ENCODE data around the gene SIDT2.

Gene SIDT2

DNA sequence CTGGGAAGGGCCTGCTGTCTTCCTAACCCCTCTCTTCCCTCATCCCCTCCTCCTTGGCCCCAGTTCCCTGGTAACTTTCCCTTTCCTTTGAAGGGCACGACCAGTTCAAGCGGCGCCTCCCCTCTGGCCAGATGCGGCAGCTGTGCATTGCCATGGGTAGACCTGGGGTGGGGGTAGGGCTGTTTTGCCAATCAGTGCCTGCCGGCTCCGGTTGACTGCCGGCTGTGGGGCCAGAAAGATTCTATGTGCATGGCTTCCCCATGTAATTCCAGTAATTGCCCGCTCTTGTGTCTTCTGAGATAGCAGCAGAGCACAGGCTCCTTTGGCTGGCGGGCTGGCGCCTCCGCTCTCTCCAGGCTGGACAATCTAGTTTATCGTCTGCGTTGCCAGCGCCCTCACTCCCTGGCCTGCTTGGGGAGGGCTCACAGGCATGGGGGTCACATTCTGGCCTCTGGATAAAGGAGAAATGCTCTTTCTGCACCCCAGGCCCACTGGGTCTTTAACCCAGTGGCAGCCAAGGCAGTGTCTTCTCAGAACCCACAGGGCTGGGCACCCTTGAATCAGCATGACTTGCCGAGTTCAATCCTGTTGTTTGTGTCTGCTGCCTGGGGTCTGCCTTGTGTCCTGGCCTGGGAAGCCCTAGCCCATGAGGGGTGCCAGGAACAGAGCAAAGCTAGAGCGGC, 9.4 kb downstream of the SIDT2 start:
- in situ Hi-C loops (cut with HindIII; ENCODE audit: low sequenced_read_pairs) = no loop called here

DNA sequence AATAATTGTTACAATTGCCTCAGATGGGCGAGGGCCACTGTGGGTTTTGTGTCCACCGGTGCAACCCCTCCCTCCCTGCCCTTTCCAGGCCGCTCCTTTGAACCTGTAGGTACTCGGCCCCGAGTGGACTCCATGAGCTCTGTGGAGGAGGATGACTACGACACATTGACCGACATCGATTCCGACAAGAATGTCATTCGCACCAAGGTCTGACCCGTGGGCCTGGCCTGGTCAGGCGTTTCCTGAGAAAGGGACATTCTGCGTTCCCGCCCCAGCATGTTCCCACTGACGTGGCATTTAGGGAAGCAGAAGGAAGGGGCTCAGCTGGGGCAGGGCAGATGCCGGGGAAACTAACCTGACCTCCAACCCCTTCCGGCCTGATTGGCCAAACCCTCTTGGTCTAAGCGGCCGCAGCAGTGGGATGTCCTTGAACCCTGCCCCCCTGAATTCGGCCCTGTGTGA, 10.1 kb downstream of the SIDT2 start:
- in situ Hi-C loops (cut with HindIII; ENCODE audit: low sequenced_read_pairs) = no loop called here

DNA sequence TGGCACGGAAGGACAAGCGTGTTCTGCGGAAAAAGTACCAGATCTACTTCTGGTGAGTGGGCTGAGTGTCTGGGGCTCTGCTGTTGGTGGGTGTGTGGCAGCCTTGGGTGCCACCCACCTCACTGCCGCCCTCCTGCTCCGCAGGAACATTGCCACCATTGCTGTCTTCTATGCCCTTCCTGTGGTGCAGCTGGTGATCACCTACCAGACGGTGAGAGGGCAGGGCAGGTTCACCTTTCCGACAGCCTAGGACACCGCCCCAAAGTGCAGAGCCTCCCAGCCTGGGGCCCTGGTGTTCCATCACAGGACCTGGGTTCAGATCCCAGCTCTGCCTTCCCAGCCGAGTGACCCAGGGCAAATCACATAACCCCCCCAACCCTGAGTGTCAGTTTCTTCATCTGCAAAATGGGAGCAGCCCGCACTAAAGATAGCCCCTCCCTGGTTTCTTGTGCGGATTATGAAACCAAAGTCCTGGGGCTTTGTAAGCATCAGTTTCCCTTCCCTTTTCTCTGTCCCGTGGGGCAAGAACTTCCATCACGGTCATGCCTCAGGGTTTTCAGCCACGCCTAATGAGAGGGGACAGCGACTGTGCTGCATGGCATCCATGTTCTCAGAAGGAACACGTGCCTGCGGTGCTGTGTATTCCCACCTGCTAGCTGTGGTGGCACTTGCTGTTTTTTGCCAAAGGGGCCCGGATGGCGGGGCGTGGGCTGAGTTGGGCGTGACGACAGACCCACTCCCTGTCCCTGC, 10.8 kb downstream of the SIDT2 start:
- in situ Hi-C loops (cut with HindIII; ENCODE audit: low sequenced_read_pairs) = no loop called here

DNA sequence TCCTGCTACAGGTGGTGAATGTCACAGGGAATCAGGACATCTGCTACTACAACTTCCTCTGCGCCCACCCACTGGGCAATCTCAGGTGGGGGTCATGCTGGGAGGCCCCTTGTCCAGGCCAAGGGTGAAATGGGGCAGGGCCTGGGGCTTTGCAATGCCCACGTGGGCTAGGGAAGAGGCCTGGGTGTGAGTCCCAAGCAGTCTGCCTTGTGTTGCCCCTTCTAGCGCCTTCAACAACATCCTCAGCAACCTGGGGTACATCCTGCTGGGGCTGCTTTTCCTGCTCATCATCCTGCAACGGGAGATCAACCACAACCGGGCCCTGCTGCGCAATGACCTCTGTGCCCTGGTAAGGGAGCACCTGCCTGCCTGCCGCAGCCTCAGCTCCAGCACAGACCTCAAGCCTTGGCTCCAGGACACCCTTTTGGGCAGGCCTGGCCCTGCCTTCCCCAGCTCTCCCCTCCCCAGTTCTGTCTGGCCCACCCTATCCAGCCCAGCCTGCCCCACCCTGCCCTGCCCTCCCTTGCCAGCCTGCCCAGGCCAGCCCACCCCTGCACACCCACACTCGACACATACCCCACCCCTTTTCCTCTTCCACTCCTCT, 11.5 kb downstream of the SIDT2 start:
- in situ Hi-C loops (cut with HindIII; ENCODE audit: low sequenced_read_pairs) = no loop called here

DNA sequence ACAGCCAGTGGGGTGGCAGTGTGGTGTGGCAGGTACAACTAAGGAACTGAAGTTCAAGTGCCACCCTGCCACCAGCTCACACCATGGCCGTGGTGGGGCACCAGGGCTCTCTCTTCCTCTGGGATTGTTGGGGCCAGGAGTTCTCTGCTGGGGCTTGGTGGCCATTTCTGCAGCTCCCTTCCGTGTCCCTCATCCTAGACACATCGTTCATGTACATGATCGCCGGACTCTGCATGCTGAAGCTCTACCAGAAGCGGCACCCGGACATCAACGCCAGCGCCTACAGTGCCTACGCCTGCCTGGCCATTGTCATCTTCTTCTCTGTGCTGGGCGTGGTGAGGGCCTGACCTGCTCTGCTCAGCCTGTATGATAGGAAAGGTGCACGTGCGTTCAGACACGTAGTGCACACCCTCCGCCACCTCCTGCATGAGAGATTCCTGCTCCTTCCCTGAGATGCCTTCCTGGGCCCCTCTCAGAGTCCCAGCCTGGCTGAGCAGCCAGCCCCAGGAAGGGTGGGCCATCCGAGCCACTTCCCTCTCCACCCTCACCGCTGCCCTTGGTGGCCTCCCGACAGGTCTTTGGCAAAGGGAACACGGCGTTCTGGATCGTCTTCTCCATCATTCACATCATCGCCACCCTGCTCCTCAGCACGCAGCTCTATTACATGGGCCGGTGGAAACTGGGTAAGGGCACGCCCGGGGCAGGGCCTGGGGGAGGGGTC, 13.3 kb downstream of the SIDT2 start:
- in situ Hi-C loops (cut with HindIII; ENCODE audit: low sequenced_read_pairs) = no loop called here

DNA sequence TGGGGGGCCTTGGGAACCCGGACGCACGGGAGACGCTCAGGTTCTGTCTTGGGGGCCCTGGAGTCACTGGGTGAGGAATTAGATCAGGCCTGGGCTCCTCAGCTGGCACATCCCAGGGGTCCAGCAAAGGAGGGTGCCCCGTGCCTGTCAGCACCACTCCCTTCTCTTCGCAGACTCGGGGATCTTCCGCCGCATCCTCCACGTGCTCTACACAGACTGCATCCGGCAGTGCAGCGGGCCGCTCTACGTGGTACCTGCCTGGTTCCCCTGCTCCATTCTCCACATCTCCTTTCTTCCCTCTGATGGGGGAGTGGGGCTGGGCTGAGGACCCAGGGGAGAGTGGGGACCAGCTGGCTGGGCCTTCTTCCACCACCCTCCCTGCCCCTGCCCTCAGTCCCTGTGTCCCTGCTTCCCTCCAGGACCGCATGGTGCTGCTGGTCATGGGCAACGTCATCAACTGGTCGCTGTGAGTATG, 13.9 kb downstream of the SIDT2 start:
- in situ Hi-C loops (cut with HindIII; ENCODE audit: low sequenced_read_pairs) = no loop called here

DNA sequence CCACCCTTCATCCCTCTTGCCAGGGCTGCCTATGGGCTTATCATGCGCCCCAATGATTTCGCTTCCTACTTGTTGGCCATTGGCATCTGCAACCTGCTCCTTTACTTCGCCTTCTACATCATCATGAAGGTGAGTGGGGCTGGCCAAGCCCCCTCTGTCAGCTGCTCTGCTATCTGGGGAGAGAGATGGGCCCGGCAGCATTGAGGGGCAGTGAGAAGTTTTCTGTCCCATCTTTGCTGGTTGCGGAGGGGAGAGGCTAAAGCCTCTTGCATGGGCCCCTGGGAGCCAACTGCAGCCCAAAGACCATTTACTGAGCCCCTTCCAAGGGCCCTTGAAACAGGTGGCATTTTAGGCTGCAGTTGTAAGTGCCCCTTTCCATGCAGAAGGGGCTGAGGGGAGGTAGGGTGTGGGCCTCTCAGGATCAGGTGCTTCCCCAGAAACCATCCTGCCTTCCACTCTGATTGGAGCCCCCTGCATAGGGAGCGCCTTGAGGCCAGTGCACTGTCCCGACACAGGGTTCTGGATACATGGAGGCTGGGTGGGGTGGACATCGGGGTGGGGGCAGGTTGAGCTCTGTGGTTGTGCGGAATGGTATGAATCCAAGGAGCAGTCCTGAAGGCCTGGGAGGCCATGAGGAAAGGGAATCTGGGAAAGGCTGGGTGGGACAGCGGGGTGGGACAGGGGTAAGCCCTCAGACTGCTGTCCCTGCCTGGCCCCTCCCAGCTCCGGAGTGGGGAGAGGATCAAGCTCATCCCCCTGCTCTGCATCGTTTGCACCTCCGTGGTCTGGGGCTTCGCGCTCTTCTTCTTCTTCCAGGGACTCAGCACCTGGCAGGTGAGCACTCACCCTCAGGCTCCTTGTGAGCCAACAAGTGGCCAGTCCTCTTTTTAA, 14.8 kb downstream of the SIDT2 start:
- in situ Hi-C loops (cut with HindIII; ENCODE audit: low sequenced_read_pairs) = no loop called here

DNA sequence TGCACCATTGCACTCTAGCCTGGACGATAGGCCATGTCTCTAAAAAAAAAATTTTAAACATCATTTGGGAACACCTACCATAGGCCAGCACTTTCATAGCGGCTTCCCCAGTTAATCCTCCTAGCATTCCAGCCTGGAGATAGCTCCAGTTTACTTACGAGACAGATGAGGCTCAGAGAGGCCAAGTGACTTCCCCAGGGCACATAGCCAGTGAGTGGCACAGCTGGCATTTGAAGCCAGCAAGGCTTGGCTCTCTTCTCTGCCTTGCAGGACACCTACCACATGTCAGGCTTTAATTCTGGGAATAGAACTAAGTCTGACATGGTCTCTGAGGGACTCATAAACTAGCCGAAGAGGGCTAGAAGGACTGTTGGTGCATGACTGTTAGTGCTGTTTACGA, 15.7 kb downstream of the SIDT2 start:
- in situ Hi-C loops (cut with HindIII; ENCODE audit: low sequenced_read_pairs) = no loop called here

DNA sequence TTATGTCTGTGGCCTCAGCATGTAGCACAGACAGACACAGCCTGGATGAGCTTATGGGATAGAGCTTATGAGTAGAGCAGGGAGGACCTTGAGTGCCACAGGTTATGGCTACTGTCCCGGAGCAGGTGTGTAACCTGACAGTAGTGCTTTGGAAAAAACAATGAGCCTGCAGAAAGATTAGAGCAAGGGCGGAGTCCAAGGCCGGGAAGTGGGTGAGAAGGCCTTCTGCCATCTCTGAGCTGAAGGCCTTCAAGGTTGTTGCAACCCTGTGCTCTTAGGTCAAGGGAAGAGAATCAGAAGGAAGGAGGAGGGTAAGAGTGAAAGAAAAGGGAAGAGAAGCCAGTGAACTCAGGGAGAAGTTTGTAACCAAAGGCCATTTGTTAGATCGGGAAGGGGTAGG, 16.7 kb downstream of the SIDT2 start:
- in situ Hi-C loops (cut with HindIII; ENCODE audit: low sequenced_read_pairs) = no loop called here

DNA sequence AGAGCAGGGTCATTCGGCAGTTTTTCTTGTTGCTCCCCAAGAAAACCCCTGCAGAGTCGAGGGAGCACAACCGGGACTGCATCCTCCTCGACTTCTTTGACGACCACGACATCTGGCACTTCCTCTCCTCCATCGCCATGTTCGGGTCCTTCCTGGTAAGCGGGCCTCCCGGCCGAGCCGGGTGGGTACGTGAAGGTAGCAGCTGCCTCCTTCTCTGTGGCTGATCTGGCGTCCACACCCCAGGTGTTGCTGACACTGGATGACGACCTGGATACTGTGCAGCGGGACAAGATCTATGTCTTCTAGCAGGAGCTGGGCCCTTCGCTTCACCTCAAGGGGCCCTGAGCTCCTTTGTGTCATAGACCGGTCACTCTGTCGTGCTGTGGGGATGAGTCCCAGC, 17.2 kb downstream of the SIDT2 start:
- in situ Hi-C loops (cut with HindIII; ENCODE audit: low sequenced_read_pairs) = no loop called here

DNA sequence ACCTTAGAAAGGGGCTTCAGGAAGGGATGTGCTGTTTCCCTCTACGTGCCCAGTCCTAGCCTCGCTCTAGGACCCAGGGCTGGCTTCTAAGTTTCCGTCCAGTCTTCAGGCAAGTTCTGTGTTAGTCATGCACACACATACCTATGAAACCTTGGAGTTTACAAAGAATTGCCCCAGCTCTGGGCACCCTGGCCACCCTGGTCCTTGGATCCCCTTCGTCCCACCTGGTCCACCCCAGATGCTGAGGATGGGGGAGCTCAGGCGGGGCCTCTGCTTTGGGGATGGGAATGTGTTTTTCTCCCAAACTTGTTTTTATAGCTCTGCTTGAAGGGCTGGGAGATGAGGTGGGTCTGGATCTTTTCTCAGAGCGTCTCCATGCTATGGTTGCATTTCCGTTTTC, 18.5 kb downstream of the SIDT2 start:
- in situ Hi-C loops (cut with HindIII; ENCODE audit: low sequenced_read_pairs) = no loop called here

DNA sequence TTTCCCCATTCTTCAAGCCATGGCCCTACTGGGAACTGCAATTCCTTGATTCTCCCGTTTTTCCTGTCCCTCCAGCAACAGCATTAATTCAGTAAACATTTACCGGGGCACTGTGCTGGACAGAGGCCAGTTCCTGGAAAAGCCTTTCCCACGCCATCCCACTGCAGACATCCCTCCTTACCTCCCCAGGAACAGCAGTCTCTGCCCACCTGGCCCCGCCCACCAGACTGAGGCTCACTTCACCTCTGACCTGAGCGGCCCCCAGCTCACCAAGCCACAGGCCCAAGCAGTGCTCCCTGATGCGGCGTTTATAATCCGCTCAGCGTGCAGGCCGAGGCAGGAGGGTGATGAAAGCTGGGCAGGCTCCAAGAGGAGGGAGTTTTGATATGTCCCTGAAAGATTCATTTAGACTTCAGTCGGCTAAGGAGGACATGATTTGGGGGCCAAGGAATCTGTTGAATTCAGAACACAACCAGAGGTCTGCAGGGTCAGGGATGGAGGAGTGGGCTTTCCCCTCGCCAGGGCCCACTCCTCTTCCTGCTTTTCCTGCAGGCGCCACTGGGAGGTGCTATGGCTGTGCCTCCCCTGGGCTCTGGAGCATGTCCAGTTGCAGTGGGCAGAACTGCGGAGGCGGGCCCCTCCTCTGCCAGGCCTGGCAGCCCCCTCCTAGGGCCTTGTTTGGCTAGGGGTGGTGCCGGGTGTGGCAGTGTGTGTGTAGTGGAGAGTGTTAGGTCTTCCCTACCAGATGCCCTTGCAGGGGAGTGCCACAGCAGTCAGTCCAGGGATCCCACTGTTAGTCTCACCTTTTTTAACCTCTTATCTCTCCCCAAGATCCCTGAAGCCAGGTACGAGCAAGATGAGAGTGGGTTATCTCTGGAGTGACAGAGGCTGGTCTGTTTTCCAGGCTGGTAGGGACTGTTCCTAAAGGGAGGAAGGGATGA, 19.2 kb downstream of the SIDT2 start:
- in situ Hi-C loops (cut with HindIII; ENCODE audit: low sequenced_read_pairs) = no loop called here

DNA sequence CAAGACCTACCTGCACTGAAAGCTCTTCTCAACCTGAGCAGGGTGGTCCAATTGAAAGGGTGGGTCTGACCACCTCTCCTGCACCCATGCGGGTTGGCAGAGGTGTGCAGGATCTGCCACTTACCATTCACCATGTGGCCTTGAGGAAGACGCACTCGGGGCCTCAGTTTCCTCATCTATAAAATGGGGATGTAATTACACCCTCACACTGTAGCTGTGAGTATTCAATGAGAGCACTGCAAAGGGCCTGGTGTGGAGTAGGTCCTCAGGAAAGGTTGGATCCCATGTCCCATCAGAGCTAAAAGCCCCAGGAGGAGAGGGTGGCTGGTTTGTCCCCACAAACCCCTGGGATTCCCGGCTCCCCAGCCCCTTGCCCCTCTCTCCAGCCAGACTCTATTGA, 20.1 kb downstream of the SIDT2 start:
- in situ Hi-C loops (cut with HindIII; ENCODE audit: low sequenced_read_pairs) = no loop called here

DNA sequence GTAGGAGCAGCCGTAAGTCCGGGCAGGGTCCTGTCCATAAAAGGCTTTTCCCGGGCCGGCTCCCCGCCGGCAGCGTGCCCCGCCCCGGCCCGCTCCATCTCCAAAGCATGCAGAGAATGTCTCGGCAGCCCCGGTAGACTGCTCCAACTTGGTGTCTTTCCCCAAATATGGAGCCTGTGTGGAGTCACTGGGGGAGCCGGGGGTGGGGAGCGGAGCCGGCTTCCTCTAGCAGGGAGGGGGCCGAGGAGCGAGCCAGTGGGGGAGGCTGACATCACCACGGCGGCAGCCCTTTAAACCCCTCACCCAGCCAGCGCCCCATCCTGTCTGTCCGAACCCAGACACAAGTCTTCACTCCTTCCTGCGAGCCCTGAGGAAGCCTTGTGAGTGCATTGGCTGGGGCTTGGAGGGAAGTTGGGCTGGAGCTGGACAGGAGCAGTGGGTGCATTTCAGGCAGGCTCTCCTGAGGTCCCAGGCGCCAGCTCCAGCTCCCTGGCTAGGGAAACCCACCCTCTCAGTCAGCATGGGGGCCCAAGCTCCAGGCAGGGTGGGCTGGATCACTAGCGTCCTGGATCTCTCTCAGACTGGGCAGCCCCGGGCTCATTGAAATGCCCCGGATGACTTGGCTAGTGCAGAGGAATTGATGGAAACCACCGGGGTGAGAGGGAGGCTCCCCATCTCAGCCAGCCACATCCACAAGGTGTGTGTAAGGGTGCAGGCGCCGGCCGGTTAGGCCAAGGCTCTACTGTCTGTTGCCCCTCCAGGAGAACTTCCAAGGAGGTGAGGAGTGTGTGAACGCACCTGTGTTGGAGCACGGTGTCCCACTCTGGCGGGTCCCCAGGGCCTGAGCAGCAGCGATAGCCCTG, 20.7 kb downstream of the SIDT2 start, which contains the start of gene TAGLN:
Gene TAGLN, plus strand, starts transcription at position 318 of the 863 bp plus-strand sequence. CDS start 3,644 bp downstream, outside the sequence.
- in situ Hi-C loops (cut with HindIII; ENCODE audit: low sequenced_read_pairs) = no loop called here

DNA sequence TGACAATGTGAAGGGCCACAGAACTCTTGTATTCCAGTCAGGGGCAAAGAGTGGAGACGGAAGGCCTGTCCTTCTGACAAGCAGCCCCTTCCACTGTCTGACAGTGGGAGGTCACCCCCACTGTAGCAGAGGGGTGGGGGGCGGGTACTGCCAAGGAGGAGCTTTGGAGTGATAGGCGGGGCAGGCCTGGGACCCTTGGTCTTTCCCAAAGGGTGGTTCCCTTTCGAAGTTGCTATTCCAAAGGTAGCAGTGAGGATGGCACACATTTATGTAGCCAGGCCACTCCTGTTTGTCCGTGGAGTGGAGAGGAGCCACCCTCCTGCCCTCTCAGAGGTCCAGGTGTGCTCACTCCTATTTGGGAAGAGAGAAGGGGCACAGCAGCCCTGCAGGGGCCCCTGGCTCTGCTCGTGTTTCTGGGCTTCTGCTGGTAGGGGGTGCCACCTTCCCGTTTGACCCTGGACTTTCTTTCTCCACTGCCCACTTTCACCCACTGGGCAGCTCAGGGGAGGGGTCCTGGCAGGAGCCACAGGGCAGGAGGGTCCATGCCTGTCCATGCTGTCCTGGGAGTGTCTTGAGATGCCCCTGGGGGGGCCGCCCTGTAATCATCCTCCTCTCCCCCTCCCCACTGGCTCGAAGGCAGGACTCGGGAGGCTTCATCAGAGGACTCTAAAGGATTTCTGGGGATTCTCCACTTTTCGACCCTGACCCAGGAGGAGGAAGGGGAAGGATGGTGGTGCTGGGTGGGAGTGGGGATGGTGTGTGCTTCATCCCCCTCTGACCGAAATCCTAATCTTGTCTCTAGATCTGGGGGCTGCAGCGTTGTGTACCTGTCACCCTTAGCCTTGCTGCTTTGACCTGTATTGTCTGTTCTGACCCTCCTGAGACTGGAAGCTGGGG, 21.6 kb downstream of the SIDT2 start:
- in situ Hi-C loops (cut with HindIII; ENCODE audit: low sequenced_read_pairs) = no loop called here

DNA sequence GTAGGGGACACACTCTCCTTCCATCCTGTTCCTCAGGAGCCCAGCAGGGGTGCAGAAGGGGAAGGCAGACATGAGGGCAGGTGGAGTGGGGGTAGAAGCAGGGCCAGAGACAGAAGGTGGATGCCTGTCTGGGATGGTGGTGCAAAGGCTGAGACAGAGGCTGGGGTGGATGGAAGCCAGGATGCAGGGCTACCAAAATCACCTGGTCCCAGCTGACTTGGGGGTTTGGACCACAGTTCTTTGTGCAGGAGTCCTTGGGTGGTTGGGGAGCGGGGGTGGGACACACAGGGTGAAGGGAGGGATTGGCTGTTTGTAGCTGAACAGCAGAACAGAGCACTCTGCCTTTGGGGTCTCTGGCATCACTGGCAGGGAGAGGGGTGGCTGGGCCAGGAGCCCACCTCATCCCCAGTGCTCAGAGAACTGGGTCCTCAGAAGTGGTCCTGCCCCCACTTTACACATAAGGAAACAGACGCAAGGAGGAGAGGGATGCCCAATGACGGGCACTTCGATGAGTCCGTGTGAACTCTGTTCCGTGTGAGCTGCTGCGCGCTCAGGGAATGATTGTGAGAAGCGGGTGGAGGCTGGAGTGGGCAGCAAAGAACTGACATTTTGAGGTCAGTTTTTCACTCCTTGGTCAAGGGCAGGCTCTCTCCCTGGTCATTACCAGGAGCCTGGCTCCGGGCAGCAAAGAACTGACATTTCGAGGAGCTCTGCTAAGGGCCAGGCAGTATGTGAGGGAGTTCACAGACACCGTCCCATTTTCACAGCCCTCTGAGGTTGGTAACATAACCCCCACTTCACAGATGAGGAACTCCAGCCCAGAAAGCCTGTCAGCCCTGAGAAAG, 22.5 kb downstream of the SIDT2 start:
- in situ Hi-C loops (cut with HindIII; ENCODE audit: low sequenced_read_pairs) = no loop called here

Data from DLD1 (cell line).